Frontal cortex (tissue), 4 donors: ENCODE measurements around the gene ZBTB47. TPM values are rescaled to one million over a fixed set of nuclear protein-coding genes. Genes with fewer than 3 reads are reported as not detected.

Experiments
- DNase-seq, 2 donors: peaks; one replicate each; pipeline ENCODE4 v3.0.0; 2012; ENCODE audit warnings: low spot score in 2 of 2
- FAIRE-seq: peaks from 2 replicates; lab custom pipeline; 2012; peaks lifted over from hg19 to GRCh38; lab: Jason Lieb, UNC
- total RNA-seq: library from RNA; depleted of rRNA; stranded (reverse); fragments of >200 nt; gene quantifications from one replicate; pipeline ENCODE4 v1.2.3, GENCODE V29; 2014
- donor health status: control.
- donor health status: control.
- donor health status: control.

ZBTB47 gene
- total RNA-seq, 1 donor from 2014 or later = 19.6 TPM

GRCh38 chr3:42663581-42664437 is 10.3 kb downstream of the ZBTB47 start:
- DNase-seq (peak; percentile 17 to 45), FAIRE-seq (no peak)

- no peak for FAIRE-seq
- peak in 1 of 2 donors; percentile 27 for DNase-seq
Measured at GRCh38 chr3:42664438-42664803, 10.9 kb downstream of the ZBTB47 start.

GRCh38 chr3:42665050-42665878 is 11.8 kb downstream of the ZBTB47 start:
- DNase-seq (peak; percentile 25 to 29), FAIRE-seq (no peak)

- no peak for FAIRE-seq
- DNase-seq = peak in 1 of 2 donors; percentile 19
Measured at GRCh38 chr3:42666022-42666421, 12.5 kb downstream of the ZBTB47 start.

DNA sequence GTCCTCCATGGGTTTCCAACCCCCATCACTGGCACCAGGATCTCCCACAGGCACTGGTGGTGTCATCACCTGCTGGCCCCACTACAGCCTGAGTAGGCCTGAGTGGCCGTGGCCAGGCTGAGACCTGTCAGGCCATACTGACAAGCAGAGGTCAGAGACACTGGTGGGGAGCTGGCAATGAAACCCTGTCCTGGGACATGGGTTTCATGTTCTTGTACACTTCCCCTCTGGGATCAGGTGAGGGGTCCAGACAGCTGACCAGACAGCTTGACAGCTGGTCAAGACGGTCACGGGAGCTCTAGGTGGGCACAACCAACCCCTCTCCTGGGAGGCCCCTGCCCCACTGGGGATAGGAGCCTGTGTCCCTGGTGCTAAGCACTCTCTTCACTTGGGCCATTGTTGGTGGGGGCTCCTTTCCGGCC is 13.1 kb downstream of the ZBTB47 start:
- no peak for DNase-seq
- no peak for FAIRE-seq

GRCh38 chr3:42667096-42667522 is 13.6 kb downstream of the ZBTB47 start:
- FAIRE-seq (no peak), DNase-seq (no peak)

DNA sequence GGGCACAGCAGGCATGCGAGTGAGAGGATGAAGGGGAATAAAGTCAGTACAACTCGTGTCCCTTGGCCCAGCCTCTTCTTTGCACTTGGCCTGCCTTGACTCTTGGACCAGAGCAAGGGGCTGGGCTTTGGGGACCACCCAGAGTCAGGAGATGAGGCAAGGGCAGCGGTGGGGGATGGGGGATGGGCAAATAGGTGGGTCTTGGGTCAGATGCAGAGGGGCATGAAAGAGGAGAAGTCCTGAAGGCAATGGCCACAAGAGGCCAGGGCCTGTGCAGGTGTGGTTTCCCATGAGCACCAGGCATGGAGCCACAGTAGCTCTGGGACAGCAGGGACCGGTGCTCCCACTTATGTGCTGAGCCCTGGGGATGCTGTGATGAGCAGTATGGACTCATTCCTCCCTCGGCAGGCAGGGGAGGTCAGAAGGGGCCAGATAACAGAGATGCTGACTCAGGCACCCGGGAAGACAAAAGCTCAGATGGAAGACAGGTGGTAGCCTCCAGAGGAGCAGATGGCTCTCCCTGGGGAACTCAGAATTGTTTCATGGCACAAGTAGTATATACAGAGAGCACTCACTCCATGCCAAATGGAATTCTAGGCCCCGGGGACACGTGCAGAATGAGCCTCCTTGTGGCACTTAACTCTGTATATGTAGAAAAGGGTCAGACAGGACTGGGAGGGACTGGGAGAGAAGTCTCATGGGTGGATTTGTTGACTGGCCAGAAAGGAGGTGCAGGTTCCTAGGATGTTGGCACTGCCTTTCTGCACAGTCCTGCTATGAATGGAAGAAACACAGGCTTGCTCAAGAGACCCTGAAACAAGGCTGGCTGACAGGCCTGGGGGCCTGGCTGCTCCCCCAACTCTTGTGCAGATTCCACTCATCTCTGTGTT is 14.3 kb downstream of the ZBTB47 start:
- FAIRE-seq (no peak), DNase-seq (peak in 1 of 2 donors; percentile 28)

- DNase-seq (no peak), FAIRE-seq (no peak)
Measured at GRCh38 chr3:42668413-42668760, 14.9 kb downstream of the ZBTB47 start.

DNA sequence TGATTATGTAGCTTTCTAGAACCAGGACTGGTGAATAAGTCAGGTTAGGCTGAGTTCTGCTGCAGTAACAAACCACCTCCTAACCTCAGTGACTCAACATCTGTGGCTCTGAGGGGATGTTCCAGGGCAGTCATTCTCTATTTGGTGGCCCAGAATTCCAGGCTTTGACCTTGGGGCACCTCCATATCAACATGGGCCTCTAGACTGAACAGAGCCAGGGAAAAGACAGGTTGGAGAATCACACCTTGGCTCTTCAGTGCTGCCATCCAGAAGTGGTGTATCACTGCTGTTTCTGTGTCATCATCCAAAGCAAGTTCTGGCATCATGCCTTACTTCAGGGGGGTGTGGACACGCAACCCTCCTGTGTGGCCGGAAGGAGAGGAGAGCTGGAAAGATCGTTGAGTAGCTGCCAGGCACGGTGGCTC is 15.3 kb downstream of the ZBTB47 start:
- FAIRE-seq (no peak), DNase-seq (no peak)

- no peak for DNase-seq
- FAIRE-seq = no peak
Measured at GRCh38 chr3:42670051-42670576, 16.6 kb downstream of the ZBTB47 start.

DNA sequence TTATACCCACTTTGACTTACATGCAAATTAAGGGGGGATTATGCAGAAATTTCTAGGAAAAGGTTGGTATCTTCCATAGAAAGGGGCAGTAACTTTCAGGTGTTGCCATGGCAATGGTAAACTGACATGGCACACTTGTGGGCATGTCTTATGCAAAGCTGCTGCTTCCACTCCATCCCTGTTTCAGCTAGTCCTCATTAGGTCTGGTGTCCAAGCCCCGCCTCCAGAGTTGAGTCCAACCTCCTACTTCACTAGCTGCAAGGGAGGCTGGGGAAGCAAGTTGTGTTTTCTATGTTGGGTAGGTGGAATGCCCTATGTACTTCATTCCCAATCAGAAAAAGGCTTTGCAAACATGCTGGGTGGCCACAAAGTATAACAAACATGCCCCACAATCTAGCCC is 17.2 kb downstream of the ZBTB47 start:
- DNase-seq (no peak), FAIRE-seq (no peak)

DNA sequence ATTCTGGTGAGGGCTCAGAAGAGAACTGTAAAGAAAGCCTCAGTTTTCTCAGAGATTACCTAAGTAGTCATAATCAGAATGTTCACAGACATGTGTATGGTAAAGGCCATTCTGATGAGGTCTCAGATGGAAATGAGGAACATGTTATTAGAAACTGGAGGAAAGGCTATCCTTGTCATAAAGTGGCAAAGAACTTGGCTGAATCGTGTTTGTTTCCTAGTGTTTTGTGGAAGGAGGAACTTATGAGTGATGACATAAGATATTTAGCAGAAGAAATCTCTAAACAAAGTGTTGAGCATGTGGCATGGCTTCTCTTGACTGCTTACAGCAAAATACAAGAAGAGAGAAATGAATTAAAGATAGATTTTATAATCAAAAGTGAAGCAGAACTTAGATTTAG is 19.0 kb downstream of the ZBTB47 start:
- no peak for DNase-seq
- FAIRE-seq = no peak

DNA sequence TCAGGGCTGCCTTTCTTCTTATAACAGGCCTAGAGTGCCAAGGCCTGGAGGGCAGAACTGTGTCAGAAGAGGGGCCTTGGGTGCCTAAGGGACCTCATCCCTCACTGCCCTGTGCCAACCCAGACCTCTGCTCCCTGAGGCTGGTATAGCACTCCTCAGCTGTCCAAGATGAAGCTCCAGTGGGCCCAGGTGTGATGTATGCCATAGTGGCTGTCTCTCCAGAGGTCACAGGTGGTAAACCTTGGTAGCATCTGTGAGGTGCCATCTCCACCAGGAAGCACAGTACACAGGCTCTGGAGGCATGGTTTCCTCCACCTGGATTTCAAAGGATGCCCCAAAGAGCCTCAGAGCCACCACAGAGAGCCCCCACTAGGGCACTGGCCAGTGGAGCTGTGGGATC is 19.6 kb downstream of the ZBTB47 start:
- no peak for DNase-seq
- FAIRE-seq = no peak

DNA sequence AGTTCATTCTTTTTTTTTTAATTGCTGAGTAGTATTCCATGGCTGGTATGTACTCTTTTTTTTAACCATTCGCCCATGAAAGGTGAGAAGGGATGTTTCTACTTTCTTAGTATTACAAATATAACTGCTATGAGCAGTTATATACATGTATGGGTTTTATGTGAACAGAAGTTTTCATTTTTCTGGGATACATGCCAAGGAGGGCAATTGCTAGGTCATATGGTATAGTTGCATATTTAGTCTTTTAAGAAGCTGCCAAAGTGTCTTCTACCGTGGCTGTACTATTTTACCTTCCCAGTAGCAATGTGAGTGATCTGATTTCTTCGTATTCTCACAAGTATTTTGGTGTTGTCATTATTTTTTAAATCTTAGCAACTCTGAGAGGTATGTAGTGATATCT is 20.6 kb downstream of the ZBTB47 start:
- DNase-seq (no peak), FAIRE-seq (no peak)

DNA sequence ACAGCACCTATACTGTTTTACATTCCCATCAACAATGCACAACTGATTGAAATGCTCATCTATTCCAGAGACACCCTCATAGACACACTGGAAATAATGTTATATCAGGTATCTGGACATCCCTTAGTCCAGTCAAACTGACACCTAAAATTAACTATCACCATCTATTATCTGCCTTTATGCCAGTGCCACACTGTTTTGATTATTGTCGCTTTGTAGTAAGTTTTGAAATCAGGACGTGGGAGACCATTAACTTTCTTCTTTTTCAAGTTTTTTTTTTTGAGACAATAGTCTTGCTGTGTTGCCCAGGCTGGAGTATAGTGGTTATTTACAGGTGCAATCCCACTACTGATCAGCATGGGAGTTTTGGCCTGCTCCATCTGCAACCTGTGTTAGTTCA is 22.4 kb downstream of the ZBTB47 start:
- DNase-seq (no peak), FAIRE-seq (no peak)

DNA sequence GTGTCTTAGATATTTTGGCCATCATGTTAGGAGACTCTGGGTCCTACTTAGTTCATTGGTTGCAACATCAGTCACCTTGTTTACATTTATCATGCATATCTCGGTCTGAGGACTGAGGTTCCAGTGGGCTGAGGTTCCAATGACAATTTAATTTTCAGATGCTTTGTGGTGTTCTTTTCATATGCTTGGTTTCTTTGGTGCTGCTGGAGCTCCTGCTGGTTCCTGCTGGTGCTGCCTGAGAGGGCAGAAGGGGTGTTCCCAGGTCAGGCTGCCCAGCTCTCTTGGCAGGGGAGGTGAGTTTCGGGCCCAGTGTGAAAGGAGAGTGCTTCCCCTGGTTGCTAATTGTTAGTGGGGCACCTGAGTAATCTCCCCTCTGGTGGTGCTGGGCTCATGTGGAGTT is 24.9 kb downstream of the ZBTB47 start:
- FAIRE-seq = no peak
- no peak for DNase-seq

DNA sequence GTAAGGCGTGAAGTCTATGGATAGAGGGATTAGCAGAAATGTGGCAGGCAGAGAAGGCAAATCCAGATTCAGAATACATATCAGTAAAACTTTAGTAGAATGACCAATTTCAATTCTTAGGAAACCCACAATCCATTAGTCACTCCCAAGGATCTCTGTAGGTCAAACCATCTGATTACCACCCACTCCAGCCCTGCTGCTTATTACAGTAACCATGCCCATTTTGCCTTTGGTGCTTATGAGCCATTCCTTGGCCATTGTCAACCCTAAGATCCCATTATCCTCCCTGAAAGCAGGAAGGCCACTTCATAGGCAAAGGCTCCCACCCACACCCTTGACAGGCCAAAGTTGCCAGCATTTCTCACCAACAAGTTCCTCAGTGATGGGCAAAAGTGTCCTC is 26.8 kb downstream of the ZBTB47 start:
- FAIRE-seq (no peak), DNase-seq (no peak)

DNA sequence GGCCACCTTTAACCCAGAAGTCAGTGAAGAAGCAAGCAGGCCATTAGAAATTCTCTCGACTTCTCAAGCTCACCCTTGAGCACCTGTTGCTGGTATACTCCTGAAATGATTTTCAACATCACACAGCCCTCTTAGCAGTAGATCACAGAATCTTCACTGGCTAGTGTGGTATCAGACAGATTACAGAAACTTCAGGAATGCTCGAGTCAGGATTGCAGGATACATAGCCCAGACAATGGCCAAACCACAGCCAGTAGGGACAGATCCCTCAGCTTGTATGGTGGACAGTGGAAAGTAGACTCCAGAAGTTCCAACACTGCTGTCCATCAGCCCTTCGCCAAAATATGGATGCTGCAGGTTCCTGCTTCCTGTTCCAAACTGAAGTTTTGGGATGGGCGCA is 27.3 kb downstream of the ZBTB47 start:
- no peak for DNase-seq
- no peak for FAIRE-seq

- FAIRE-seq = no peak
- no peak for DNase-seq
Measured at GRCh38 chr3:42681361-42682038, 28.0 kb downstream of the ZBTB47 start.
